HG03354 (cell line): ENCODE data around the gene DKK3.

Experiments
- ATAC-seq: cut with Tn5 transposase; IDR thresholded peaks from one replicate; pipeline ENCODE4 v1.9.1; 2021; ENCODE audit warnings: mild to moderate bottlenecking; ENCODE audit not compliant: unreplicated experiment, poor library complexity, severe bottlenecking

The DKK3 gene

DNA sequence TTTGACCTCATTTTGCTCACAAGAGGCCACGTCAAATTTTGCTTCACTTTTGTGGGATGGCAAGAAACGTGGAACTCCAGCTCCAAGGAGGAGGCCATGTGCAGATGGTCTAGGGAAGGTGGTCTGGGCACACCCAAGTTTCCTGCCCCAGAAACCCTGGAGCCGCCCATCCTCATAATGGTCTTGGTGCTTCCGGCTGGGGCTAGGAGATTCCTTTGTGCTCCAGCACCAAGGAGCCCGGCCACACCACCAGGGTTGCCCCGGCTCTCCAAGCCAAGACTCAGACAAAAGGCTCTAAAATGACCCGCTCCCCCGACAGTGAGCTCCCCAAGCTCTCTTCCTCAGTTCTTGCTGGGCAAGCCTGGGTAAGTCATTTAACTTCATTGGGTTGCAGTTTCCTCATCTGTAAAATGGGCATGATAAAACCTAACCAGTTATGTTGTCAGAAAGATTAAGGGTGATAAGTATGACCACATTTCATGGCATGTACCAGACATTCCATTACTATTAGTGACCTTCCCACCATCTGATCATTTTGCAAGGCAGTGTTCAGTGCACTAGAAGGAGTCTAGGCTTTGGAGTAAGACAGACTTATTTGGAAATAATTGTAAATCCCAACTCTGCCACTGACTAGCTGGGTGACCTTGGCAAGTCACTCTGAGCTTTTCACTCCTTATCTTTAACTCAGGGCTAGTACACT lies 23.3 kb downstream of the DKK3 start:
- ATAC-seq = no peak

DNA sequence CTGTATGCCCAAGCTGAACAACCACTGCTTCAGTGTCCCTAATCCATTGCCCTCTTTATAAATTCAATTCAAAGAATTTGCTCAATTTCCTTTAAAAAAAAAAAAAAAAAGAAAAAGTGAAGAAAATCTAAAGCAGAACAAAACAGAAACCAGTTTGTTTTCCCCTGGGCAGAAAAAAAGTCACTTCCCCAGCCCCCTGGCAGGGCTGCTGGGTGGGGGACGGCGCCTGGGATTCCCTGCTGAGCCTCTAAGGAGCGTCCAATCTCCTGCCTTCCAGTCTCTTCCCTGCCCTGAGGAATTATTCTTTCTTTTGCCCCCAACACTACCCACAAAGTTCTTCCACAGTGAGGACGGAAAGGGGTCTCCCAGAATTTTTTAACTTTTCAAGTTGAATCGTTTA lies 23.9 kb downstream of the DKK3 start:
- ATAC-seq = no peak

DNA sequence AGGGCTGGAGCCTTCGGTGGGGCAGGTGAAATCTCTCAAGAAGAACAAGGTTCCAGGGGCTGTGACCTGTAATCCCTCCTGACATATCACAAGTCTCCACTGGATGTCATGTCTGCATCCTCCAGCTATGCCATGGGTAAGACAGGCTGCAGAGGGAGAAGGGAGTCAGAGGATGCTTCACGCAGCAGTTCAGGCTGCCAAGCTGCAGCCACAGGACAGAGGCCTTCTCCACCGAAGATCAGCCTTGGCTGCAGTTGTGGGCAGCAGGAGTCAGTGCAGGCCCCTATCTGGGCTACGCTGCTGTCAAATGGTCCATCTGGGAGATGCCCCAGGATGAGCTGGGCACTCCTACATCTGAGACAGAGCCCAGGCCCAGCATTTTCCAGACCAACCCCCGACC lies 25.0 kb downstream of the DKK3 start:
- ATAC-seq = no peak

DNA sequence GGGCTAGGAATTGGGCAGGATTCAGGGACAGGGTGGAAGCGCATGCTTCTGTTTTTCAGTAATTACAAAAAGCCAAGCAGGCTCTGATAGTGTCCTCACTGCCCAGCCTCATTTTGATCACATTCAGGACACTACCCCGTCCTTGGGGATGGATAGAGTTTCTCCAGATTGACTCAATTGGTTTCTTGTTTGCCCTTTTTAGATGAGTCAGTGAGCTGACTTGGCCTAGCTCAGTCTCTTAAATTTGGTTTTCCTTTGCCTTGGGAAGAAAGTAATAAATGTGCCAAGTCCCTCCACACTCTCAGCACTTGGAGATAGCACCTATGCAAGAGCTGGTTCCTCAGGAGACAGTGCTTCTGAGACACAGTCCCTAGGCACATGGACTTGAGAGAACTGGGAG lies 25.5 kb downstream of the DKK3 start:
- no peak for ATAC-seq

DNA sequence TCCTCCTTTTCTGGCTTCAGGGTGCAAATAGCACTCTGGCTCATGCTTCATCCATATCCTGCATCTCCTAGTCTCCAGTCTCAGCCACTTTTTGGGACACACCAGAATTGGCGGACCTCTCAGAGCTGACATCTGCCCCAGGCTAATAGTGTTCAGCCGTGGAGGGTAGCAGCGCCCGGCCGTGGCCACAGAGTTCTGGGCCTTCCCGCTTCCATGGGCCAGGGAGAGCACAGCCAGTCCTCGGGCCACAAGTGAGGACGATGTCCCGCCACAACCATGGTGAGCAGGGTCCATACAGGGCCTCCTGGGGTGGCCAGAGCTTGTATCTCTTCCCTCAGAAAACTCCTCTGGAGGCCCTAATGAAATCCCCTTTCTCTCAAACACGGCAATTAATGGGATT lies 26.0 kb downstream of the DKK3 start:
- ATAC-seq = no peak

DNA sequence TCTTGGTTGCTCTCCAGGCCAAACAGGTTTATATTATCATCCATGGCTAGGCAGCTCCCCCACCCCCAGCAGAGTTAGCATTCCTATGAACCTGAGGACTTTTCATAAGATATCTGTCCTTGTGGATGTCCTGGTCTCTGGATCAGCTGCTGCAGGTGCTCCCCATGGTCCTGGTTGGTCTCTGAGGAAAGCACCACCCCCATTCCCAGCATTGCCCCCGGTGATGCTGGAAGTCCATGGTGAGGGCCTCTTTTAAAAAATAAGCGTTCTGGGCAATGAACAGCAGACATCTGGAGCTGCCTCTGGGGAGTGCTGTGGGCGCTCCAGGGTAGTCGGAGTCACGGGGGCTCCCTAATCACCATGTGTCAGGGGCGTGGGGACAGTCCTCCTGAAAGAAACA lies 26.6 kb downstream of the DKK3 start:
- no peak for ATAC-seq

DNA sequence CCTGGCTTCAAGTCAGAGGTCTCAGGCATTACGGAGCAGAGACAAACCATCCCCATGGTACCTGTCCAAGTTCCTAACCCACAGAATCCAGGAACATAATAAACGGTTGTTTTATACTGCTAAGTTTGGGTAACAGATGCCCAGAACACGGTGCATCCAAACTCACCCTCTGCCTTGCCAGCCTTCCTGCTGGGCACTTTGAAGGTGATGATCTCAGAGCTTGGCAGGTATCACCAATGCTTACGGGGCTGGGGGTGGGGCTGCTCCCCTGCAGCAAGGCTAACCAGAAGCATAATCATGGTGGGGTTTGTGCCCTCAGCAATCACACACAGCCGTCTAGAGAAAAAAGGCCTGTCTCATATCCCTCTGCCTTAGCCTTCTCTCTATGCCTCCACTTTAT lies 27.1 kb downstream of the DKK3 start:
- no peak for ATAC-seq

DNA sequence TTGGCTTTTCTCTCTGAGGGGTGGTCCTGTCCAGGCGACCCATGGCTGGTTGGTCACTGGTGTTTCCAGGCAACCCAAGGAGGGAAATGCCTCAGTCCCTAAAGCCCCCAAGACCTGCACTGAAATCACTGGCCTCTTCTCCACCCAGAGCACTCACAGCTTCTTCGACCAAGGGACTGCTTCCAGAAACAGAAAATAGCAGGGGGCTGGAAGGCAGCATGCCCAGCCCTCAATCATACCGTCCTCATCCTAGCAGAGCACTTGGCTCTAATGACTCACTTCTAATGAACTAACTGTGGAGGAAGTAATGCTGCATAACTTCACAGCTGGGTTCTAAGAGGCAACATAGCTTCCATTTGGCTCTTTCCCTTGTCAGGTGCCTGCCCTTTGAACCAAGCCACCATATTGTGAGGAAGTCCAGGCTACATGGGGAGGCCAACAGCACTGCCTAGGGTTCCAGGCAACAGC lies 27.6 kb downstream of the DKK3 start:
- no peak for ATAC-seq

DNA sequence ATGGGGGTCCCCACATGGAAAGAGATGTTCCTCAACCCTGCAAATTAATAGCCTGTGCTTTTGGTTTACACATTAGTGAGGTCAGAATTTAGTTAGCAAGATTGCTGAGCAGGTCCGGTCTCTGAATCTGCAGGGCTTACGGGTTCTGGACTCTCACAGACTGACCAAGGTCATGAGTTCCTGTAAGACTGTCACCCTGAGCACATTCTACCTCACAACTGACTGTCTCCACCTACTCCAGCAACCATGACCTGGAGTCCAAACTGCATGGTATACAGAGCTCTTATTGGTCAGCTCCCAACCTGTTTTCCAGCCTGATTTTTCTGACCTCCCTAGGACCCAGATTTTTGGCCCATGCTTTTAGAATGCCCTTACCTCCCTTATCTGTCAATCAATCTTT lies 28.2 kb downstream of the DKK3 start:
- no peak for ATAC-seq

DNA sequence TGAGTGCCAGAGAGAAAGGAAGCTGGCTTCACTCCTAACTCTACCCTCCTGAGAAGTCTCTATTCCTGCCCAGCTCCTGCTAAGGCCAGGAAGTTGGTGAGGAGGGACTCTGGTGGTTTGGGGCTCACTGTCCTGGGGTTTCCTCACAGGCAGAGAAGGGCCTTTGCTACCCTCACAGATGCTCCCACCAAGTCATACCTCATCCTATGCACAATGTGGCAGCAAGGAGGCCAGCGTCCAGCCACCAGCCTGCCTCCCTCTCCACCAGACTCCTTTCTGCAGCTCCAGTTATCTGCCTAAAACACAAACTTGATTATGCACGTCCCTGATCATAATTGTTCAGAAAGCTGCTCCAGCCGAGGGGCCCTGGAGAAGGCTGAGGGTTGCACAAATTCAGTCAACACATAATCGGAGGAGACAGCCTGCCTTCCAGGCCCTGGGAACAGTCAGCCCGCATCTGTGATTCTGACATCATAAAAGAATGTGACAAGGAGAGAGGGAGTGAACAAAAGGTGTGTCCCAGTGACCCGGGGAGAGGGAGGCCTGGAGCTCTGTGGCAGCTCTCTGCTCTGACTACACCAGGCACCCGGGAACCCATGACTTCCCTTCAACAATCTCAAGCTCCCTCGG lies 28.8 kb downstream of the DKK3 start:
- no peak for ATAC-seq

DNA sequence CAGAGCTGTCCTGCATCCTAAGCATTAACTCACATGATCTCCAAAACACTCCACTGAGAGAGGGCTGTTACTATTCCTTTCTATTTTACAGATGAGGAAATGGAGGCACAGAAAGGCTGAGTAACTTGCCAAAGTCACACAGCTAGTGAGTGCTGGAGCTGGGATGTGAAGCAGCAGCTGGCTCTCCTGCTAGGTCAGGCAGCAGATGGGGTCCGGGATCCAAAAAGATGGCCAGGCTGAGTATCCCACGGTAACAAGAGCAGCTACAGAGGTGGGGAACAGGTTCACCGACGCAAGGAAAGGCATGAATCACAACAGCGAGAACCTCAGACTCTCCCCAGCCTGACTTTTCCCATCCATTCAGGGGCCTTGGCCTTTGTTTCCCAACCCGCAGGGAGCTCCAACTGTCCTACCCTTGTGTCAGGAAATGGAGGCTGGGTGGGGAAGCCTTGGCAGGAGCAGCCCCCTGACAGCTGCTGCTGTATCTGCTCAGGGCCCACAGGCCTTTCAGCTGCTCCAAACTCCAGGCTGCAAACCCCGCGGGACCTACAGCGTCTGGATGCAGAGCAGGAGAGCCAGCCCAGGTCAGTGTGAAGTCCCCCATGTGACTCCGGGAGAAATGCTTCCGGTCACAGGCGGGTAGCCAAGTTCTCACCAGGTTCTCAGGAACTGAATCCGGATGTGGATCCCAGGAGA lies 29.5 kb downstream of the DKK3 start:
- ATAC-seq = no peak

DNA sequence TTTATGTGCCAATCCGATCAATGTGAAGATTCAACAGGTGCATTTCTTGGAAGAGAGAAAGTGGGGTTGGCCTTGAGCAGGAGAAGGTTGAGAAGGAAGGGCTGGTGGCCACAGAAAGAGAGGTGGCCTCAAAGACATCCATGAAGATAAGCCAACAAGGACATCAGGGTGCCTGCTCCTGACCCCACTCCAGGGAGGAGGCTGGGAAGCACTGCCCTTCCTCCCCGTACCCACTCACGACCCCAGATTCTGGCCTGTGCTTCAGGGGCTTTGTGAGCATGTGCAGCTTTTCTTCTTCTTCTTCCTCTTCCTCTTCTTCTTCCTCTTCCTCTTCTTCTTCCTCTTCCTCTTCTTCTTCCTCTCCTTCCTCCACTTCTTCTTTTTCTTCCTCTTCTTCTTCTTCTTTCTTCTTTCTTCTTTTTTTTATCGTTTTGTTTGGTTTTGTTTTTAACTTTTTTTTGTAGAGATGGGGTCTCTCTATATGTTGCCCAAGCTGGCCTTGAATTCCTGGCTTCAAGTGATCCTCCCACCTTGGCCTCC lies 30.3 kb downstream of the DKK3 start:
- no peak for ATAC-seq

DNA sequence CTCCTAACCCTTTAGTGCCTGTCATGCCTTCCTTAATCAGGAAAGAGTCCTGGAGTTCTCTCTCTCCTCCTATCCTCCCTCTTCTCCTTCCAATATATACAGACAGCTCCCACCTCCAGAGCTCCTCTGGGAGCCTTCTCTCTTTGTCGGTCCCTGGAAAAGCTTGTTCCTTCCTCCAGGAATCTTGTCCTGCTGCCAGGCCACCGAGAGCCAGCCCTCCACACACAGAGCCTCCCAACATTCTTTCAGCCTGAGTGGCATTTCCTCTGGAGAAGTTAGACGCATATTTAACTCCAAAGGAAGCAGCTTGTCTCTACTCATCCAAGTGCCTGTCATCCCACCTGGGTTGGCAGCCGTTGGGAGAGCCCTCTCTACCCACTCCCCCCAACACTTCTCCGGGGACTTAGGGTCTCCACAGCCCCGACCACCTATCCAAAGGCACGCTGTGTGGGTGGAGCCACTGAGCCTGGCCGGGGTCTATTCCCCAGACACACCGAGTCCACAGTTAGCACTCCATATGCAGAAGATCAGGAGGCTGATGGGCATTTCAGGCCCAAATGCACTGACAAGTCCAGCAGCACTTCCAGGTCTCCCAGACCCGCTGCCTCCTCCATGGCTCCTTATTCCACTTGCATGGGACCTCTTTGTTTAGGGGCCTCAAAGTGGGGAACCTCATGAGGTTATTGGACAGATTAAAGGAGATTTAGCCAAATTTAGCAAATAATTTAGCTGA lies 31.1 kb downstream of the DKK3 start:
- ATAC-seq = no peak

DNA sequence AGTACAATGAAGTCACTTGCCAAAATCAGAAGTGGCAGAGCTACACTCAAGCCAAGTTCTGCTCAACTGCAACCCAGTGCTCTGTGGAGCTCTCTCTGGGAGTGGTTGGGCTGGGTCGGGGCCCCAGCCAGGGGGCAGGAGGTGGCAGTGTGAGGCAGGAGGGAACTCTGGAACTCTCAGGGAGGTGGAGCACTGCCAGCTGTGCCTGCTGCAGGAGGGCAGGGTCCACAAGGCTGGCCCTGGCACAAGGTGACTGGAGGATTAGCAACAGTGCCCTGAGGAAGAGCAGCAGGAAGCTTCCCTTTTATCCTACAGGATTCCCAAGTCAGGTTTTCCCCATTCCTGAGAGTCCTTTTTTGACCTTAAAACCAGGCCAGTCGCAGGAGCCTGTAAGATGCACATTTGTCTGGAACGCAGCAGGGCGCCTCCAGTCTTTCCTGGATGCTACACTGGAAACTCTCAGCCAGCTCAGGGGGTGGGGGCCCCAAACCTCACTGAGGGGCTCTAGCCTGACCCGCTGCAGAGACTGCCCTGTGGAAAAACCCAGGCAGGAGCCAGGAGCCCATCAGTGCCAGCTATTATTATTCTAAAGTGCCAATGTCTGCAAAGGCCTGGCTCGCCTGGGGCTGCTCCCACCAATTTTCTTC lies 31.8 kb downstream of the DKK3 start:
- ATAC-seq = no peak

DNA sequence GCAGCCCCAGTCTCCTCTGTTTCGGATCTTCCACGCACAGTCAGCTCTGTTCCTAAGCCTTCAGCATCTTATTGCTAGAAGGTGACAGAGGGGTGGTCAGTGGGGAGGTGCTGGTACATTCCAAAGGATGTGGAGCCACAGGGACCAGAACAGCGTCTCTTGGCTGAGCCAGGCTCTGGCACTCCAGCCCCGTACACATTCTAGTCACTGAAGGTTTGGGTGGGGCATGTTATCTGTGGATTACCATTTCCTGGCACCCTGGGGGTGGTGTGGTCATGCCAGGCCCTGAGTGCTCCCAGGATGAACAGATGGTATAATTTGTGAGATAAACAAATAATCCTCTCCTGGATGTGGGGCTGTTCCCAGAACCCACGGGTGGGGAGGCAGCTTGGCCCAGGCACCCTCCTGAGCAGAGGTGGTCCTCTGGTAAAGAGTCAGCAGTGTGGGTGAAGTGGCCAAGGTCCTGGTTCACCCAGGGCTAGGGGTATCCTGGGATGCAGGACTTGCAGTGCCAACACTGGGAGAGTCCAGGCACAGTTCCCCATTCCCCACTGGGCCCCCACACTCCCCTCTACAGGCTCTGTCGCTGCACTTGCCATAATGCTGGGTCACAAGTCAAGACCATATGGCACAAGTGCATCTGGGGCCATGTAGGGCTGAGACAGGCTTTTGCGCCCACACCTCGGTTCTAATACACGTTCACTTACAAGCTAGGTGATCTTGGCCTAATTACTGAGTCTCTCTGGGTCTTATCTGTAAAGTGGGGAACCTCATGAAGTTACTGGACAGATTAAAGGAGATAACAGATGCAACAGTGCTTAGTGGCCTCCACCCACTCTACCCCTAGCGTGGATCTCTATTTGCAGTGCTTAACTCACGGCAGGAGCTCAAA lies 33.0 kb downstream of the DKK3 start:
- ATAC-seq = no peak

DNA sequence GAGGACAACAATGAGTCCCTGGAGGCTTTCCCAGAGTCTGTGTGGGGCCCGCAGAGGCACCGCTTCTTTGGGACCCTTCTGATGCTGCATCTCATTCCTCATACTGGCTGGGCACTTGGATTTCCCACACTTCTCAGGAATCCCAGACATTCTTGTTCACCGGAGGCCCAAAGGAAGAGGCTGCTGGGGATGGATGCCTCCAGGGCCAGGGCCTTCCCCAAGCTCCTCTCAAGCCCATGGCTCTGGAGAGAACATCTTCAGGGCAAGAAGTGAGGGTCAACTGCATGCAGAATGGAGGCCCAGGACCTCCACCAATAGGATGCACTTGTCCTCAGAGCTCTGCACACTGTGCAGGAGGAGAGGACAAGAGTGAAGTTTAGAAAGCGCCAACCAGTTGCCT lies 34.6 kb downstream of the DKK3 start:
- no peak for ATAC-seq

DNA sequence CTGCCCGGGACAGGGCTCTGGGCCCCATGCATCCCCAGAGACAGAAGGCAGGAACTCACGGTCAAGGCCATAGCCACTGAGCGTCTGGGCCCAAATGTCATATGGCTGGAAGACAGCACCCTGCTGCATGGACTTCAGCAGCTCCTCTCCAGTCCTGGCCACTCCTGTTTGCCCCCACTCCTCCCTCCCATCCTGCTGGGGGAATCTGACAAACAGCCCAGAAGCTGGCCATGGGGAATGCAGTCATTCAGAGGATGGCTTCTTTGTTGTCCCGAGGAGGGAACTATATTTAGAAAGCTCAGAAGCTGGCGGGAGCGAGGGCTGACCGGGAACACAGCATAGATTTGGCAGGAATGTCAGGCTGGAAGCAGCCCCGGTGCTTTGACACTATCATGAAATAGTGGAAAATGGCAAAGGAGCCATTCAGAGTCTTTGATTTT lies 35.0 kb downstream of the DKK3 start:
- ATAC-seq = no peak

DNA sequence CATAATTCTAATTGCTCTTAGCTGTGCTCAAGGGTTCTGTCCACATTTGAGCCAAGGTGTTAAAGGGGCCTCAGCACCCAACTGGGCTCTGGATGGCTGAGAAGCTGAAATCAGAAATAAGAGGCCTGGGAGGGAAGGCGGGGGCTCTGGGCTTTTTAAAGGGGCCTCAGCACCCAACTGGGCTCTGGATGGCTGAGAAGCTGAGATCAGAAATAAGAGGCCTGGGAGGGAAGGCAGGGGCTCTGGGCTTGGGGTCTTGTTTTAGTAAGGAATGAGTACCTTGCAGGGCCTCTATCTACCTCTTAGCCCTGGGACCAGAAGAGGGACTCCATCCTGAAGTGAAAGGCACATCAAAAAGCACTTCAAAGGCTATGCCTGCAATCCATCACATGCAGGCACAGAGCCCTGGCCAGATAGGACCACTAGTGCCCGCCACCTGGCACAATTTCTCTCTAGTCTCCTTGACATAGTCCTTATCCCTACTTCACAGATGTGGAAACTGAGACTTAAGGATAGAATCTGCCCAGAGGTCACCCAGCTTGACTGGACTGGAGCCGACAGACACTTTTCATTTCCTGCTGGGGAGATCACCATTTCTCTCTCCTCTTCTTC lies 35.6 kb downstream of the DKK3 start:
- ATAC-seq = no peak
